ENCODE results near the gene GJA8. TPM values are rescaled to one million over a fixed set of nuclear protein-coding genes. Genes with fewer than 3 reads are reported as not detected.
"Not testable (repeated sequence)": the region's sequence is repeated elsewhere in the genome, so short reads cannot be mapped to it uniquely, and the experiment has no call there.

GJA8 gene
- total RNA-seq = not detected

DNA sequence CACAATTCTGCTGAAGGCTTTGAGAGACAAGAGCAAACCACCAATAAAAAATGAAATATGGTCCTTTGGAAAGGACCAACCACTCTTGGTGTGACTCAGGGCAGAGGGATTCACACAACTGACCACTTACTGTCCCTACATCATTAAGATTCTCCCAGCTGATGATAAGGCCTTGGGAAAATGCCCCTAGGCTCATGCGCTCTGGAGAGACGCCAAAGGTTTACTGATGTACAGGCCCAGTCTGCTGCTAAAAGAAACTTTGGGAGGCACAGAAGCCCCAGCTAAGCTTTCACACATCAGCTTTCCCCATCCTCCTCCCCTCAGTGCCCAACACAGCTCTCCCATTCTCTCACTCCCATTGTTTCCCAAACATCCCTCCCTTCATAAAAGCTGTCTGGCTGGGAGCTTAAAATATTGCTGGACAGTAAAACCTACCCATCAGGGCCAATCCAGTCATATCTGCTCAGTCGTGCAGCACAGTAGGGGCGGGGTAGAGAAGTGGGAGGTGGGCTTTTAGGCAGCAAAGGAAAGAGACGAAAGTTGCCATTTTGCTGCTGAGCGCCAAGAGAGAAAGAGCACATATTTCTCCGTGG lies at the start of gene GJA8:
Gene GJA8 (plus strand): TSS at position 543 of the 593 bp plus-strand sequence. CDS start 5,161 bp downstream, outside the sequence.
- DNase-seq = no peak
- no peak within 1 kb of the TSS for H3K4me3 Mint-ChIP-seq
- H3K36me3 Mint-ChIP-seq = no peaks in the 10 kb centered on the region
- POLR2A ChIA-PET = no interaction called here
- intact Hi-C loops (cut with micrococcal nuclease) = no loop called here
- no peaks in the 10 kb centered on the region for H3K27me3 Mint-ChIP-seq
- H3K9me3 Mint-ChIP-seq = no peaks in the 10 kb centered on the region
- no peak within 1 kb of the TSS for H3K27ac Mint-ChIP-seq
- CTCF ChIA-PET = interaction anchor here (0.7 to 3.1 kb wide), 2 partner anchors 10 to 121 kb away, joined by 3 to 16 read pairs; no protein-coding TSS in a partner anchor
- H3K4me1 Mint-ChIP-seq (ENCODE audit: low read depth) = peaks cover 8% of the 10 kb centered on the region

DNA sequence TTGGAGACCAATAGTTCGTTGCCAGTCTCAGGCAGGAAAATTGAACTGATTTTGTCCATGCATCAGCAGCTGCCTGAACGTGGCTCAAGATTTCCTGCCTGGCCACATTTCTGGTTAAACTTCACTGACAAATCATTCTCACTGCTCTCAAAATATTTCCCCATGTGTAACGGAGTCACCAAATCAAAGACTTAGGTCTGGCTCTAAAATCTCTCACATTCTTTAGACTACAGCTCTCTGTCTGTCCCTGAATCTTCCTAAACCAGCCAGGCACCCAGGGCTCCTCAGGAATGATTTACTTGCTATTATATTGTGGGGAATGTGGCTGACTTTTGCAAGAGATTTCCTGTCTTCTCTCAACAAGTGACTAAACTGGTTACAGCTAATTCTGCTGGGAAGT lies 49.2 kb upstream of the GJA8 start:
- intact Hi-C loops (cut with micrococcal nuclease) = loop anchor here (10.0 kb wide), 1 partner anchor 61 kb away; no protein-coding TSS in a partner anchor
- H3K27me3 Mint-ChIP-seq = peaks cover 5% of the 10 kb centered on the region
- ChIA-PET POLR2A (no interaction called here), CTCF (no interaction called here)
- no peaks in the 10 kb centered on the region for H3K36me3 Mint-ChIP-seq
- peaks cover 3% of the 10 kb centered on the region for H3K4me1 Mint-ChIP-seq (ENCODE audit: low read depth)
- no peaks in the 10 kb centered on the region for H3K9me3 Mint-ChIP-seq
- no peak for DNase-seq
- no peak overlapping the region for H3K4me3 Mint-ChIP-seq
- no peak overlapping the region for H3K27ac Mint-ChIP-seq

DNA sequence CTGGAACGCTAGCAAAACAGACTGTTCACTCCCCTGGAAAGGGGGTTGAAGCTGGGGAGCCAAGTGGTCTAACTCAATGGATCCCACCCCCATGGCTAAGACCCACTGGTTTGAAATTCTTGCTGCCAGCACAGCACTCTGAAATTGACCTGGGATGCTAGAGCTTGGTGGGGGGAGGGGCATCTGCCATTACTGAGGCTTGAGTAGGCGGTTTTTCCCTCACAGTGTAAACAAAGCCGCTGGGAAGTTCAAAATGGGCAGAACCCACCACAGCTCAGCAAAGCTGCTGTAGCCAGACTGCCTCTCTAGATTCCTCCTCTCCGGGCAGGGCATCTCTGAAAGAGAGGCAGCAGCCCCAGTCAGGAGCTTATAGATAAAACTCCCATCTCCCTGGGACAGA lies 47.6 kb upstream of the GJA8 start:
- H3K4me1 Mint-ChIP-seq (ENCODE audit: low read depth); H3K36me3 Mint-ChIP-seq; CTCF ChIA-PET; POLR2A ChIA-PET; H3K27me3 Mint-ChIP-seq; H3K27ac Mint-ChIP-seq; DNase-seq; H3K4me3 Mint-ChIP-seq; H3K9me3 Mint-ChIP-seq: not testable (repeated sequence)
- intact Hi-C loops (cut with micrococcal nuclease) = loop anchor here (10.0 kb wide), 1 partner anchor 60 kb away; no protein-coding TSS in a partner anchor

DNA sequence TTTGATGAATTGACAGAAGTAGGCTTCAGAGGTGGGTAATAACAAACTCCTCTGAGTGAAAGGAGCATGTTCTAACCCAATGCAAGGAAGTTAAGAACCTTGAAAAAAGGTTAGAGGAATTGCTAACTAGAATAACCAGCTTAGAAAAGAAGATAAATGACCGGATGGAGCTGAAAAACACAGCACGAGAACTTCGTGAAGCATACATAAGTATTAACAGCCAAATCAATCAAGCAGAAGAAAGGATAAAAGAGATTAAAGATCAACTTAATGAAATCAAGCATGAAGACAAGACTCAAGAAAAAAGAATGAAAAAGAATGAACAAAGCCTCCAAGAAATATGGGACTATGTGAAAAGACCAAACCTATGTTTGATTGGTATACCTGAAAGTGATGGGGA lies 46.6 kb upstream of the GJA8 start:
- intact Hi-C loops (cut with micrococcal nuclease) = loop anchor here (10.0 kb wide), 1 partner anchor 59 kb away; no protein-coding TSS in a partner anchor
- H3K36me3 Mint-ChIP-seq; H3K27me3 Mint-ChIP-seq; H3K9me3 Mint-ChIP-seq; H3K4me3 Mint-ChIP-seq; DNase-seq; CTCF ChIA-PET; POLR2A ChIA-PET; H3K4me1 Mint-ChIP-seq (ENCODE audit: low read depth); H3K27ac Mint-ChIP-seq: not testable (repeated sequence)

DNA sequence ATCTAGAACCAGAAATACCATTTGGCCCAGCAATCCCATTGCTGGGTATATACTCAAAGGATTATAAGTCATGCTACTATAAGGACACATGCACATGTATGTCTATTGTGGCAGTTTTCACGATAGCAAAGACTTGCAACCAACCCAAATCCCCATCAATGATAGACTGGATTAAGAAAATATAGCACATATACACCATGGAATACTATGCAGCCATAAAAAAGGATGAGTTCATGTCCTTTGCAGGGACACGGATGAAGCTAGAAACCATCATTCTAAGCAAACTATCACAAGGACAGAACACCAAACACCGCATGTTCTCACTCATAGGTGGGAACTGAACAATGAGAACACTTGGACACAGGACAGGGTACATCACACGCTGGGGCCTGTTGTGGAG lies 35.4 kb upstream of the GJA8 start:
- POLR2A ChIA-PET = interaction anchor here (0.6 kb wide), 1 partner anchor 421 kb away, joined by 3 read pairs; no protein-coding TSS in a partner anchor
- intact Hi-C loops (cut with micrococcal nuclease); H3K36me3 Mint-ChIP-seq; H3K27ac Mint-ChIP-seq; H3K27me3 Mint-ChIP-seq; H3K4me3 Mint-ChIP-seq; H3K4me1 Mint-ChIP-seq (ENCODE audit: low read depth); H3K9me3 Mint-ChIP-seq; DNase-seq; CTCF ChIA-PET: not testable (repeated sequence)

DNA sequence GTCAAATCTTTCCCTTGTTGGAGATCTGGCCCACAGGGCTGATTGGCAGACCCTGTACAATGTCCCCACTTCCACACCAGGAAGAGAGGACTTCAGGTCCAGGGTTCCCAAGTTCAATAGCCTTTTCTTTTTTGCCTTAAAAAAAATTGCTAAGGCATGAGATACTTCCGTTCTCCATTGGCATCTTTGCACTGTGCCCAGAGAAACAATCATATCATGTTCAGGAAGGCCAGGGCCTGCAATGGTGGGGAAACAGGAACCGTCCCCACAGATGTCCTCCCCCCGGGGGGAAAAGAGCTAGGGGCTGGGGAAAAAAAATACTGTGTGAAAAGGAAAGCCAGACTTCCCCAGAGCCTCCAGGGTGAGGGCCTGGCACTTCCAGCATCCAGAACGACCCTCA lies 24.6 kb upstream of the GJA8 start:
- H3K4me1 Mint-ChIP-seq (ENCODE audit: low read depth) = no peaks in the 10 kb centered on the region
- POLR2A ChIA-PET = no interaction called here
- H3K27me3 Mint-ChIP-seq = peaks cover 8% of the 10 kb centered on the region

DNA sequence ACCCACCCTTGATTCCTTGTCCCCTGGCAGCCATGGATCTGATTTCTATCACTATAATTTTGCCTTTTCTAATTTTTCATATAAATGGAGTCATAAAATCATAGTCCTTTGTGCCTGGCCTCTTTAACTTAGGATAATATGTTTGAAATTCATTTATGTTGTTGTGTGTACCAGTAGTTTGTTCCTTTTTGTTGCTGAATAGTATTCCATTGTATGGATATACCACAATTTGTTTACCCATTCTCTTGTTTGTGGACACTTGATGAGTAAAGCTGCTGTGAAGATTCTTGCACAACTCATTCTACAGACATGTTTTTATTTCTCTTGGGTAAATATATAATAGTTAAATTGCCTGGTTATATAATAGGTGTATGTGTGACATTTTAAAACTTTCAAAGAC lies 22.7 kb upstream of the GJA8 start:
- H3K27me3 Mint-ChIP-seq = peaks cover 8% of the 10 kb centered on the region
- DNase-seq = no peak

More for the DNA sequence above, 24.6 kb upstream of the GJA8 start:
- DNase-seq = no peak
- CTCF ChIA-PET = interaction anchor here (1.0 kb wide), 1 partner anchor 15 kb away, joined by 4 read pairs; no protein-coding TSS in a partner anchor
- intact Hi-C loops (cut with micrococcal nuclease) = no loop called here
- Mint-ChIP-seq H3K36me3 (no peaks in the 10 kb centered on the region), H3K4me3 (no peak overlapping the region), H3K9me3 (peaks cover 5% of the 10 kb centered on the region), H3K27ac (no peak overlapping the region)

DNA sequence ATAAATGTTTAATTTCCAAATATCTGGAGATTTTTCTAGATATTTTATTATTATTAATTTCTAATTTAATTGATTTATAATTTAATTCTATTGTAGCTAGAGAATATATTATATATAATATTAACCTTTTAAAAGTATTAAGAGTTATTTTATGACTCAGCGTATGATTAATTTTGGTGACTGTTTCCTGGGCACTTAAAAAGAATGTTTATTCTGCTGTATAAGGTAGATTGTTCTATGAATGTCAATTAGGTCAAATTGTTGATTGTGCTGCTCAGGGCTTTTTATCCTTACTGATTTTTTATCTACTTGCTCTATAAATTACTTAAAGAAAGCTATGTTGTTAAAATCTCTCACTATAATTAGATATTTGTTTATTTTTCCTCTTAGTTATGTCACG lies 20.1 kb upstream of the GJA8 start:
- CTCF ChIA-PET = interaction anchor here (2.2 kb wide), 1 partner anchor 11 kb away, joined by 11 read pairs; no protein-coding TSS in a partner anchor
- Mint-ChIP-seq H3K36me3 (no peaks in the 10 kb centered on the region), H3K27me3 (peaks cover 4% of the 10 kb centered on the region), H3K27ac (no peak overlapping the region), H3K4me3 (no peak overlapping the region), H3K4me1 (ENCODE audit: low read depth) (no peaks in the 10 kb centered on the region), H3K9me3 (peaks cover 5% of the 10 kb centered on the region)
- intact Hi-C loops (cut with micrococcal nuclease) = no loop called here
- POLR2A ChIA-PET = no interaction called here
- no peak for DNase-seq

More for the DNA sequence above, 22.7 kb upstream of the GJA8 start:
- CTCF ChIA-PET = no interaction called here
- Mint-ChIP-seq H3K9me3 (peaks cover 5% of the 10 kb centered on the region), H3K36me3 (no peaks in the 10 kb centered on the region), H3K27ac (no peak overlapping the region), H3K4me3 (no peak overlapping the region), H3K4me1 (ENCODE audit: low read depth) (no peaks in the 10 kb centered on the region)
- POLR2A ChIA-PET = no interaction called here
- intact Hi-C loops (cut with micrococcal nuclease) = no loop called here

DNA sequence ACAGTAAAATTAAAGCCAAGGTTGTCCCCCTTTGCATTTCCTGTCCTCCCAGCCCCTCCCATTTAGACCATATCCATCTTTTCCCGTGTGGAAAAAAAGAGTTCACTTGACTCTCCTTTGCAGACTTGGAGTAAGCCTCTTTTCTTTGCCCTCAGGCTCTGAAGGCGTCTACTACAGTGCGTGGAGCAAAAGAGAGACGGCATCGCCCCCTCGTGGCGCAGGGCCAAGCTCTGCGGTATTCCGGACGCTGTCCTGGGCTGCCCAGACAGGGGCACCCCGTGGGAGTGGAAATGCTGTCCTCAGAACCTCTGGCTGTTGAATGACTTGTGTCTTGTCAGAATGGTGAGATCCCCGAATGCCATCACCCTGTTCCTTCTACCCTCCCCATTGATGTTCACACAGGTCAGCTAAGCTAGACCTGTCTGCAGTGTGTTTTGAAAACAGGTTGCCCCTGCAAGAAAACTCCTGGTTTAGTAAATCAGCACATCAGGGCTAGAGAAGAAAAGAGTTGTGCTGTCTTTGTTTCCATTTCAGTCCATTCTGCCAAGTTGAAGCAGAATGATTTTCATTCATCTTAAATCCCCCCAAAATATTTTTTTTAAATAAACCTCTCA lies 12.3 kb upstream of the GJA8 start:
- DNase-seq = peak; percentile 80
- no peaks in the 10 kb centered on the region for H3K9me3 Mint-ChIP-seq

DNA sequence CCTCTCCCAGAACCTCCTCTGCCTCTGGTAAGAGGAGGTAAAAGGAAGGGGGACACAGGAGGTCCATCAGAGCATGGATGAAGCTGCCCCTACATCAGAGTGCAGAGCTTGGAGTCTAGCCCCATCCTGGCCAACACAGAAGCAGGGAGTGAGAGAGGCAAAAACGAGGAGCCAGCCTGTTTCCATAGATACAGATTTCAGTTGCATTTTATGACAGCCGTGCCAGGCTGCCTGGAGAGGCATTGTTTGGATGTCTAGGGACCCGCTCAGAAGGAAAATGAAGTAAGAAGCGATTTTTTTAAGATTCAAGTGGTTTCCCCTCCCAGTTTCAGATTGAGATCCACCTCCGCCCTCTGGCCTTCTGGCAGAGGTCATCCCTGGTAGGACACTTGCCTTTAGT lies 11.5 kb upstream of the GJA8 start:
- no peaks in the 10 kb centered on the region for H3K9me3 Mint-ChIP-seq
- DNase-seq = no peak
- H3K27ac Mint-ChIP-seq = no peak overlapping the region
- ChIA-PET POLR2A (no interaction called here), CTCF (interaction anchor here (0.8 to 3.2 kb wide), 13 partner anchors 12 to 503 kb away, joined by 3 to 38 read pairs (median 5); no protein-coding TSS in a partner anchor)
- no peak overlapping the region for H3K4me3 Mint-ChIP-seq
- peaks cover 4% of the 10 kb centered on the region for H3K4me1 Mint-ChIP-seq (ENCODE audit: low read depth)
- no peaks in the 10 kb centered on the region for H3K27me3 Mint-ChIP-seq
- no peaks in the 10 kb centered on the region for H3K36me3 Mint-ChIP-seq
- intact Hi-C loops (cut with micrococcal nuclease) = loop anchor here (2.0 to 5.0 kb wide), 4 partner anchors 128 to 619 kb away; no protein-coding TSS in a partner anchor

More for the DNA sequence above, 12.3 kb upstream of the GJA8 start:
- intact Hi-C loops (cut with micrococcal nuclease) = loop anchor here (2.0 to 5.0 kb wide), 4 partner anchors 127 to 618 kb away; no protein-coding TSS in a partner anchor
- Mint-ChIP-seq H3K27me3 (no peaks in the 10 kb centered on the region), H3K4me1 (ENCODE audit: low read depth) (peaks cover 4% of the 10 kb centered on the region), H3K27ac (no peak overlapping the region), H3K36me3 (no peaks in the 10 kb centered on the region), H3K4me3 (no peak overlapping the region)
- CTCF ChIA-PET = interaction anchor here (0.7 to 2.4 kb wide), 12 partner anchors 10 to 616 kb away, joined by 3 to 9 read pairs (median 4); no protein-coding TSS in a partner anchor
- POLR2A ChIA-PET = no interaction called here

DNA sequence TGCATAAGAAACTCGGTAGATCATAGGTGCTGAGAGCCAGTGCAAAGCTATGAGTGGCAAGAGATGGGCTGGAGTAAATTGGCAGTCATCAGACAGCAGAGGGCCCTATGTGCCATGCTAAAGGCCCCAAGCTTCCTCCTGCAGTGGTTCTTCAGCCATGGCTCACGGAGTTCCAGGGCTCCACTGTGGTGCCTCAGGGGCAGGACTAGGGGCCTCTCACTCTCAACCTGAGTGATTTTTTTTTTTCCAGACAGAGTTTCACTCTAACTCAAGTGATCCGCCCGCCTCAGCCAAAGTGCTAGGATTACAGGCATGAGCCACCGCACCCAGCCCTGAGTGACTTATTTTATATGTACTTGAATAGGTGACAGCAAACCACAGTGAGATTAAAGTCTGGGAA lies 10.4 kb upstream of the GJA8 start:
- Mint-ChIP-seq H3K4me3 (no peak overlapping the region), H3K9me3 (no peaks in the 10 kb centered on the region), H3K27ac (no peak overlapping the region), H3K27me3 (no peaks in the 10 kb centered on the region), H3K4me1 (ENCODE audit: low read depth) (peaks cover 4% of the 10 kb centered on the region), H3K36me3 (no peaks in the 10 kb centered on the region)
- POLR2A ChIA-PET = interaction anchor here (0.8 kb wide), 1 partner anchor 11 kb away, joined by 3 read pairs; no protein-coding TSS in a partner anchor
- CTCF ChIA-PET = interaction anchor here (0.8 to 3.2 kb wide), 46 partner anchors 9 to 619 kb away, joined by 3 to 38 read pairs (median 6); partner anchors contain the start of genes ACP6 and GJA8
- intact Hi-C loops (cut with micrococcal nuclease) = loop anchor here (1.0 to 5.0 kb wide), 6 partner anchors 168 to 620 kb away; no protein-coding TSS in a partner anchor
- DNase-seq = no peak

DNA sequence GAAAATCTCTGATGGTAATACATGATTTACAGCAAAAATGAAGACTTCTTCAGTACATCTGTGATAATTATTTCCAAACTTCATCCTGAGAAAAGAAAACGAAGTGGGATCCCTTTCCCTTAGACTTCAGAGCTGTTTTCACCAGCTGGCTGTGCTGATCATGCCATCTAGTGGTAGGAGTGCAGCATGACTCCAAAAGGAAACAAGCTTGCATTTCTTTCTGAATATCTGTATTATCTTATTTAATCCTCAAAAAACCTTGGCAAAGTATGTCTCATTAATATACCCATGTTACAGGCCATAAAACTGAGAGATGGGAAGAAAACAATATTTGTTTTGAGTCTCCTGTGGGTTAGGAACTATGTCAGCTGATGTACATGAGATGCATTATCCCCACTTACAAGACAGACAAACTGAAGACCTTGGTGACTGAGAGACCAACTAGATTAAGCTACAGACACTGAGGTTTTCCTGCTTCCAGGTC lies 9.8 kb upstream of the GJA8 start:
- Mint-ChIP-seq H3K4me3 (no peak overlapping the region), H3K4me1 (ENCODE audit: low read depth) (peaks cover 4% of the 10 kb centered on the region), H3K36me3 (no peaks in the 10 kb centered on the region), H3K27me3 (no peaks in the 10 kb centered on the region), H3K9me3 (no peaks in the 10 kb centered on the region), H3K27ac (no peak overlapping the region)
- DNase-seq = peak; percentile 37
- intact Hi-C loops (cut with micrococcal nuclease) = loop anchor here (1.0 to 5.0 kb wide), 6 partner anchors 168 to 620 kb away; no protein-coding TSS in a partner anchor
- CTCF ChIA-PET = interaction anchor here (0.7 to 3.2 kb wide), 54 partner anchors 9 to 619 kb away, joined by 3 to 38 read pairs (median 6); partner anchors contain the start of genes ACP6 and GJA8
- POLR2A ChIA-PET = interaction anchor here (0.8 kb wide), 2 partner anchors 11 to 146 kb away, joined by 3 read pairs; no protein-coding TSS in a partner anchor
